Measurements from ENCODE around the gene E2F8.

DNA sequence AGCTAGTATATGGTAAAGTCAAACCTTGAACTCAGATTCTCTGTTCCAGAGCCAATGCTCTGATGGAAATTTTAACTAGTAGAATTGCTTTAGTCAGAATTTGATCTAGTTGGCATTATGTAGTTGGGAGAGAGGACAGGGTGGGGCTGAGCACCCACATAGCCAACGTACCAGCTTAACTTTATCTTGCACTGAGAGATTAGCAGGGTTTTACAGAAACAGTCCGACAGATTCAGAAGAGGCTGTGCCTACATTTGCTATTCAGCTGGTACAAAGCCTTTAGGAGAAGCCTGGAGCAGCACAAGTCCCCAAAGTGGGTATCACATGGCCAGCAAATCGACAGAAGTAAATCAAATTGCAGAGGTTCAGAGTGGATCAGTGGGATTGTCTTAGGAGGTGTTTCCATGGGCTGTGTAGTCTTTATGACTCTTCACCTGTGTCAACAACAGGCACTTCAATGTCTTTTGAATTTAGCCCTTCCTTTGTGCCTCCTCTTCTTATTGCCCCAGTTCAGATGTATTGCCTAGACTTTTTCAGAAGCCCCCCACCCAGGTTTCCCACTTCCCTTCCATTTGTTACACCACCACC, 31.7 kb downstream of the E2F8 start:
- TF ChIP-seq, protein P1, sequence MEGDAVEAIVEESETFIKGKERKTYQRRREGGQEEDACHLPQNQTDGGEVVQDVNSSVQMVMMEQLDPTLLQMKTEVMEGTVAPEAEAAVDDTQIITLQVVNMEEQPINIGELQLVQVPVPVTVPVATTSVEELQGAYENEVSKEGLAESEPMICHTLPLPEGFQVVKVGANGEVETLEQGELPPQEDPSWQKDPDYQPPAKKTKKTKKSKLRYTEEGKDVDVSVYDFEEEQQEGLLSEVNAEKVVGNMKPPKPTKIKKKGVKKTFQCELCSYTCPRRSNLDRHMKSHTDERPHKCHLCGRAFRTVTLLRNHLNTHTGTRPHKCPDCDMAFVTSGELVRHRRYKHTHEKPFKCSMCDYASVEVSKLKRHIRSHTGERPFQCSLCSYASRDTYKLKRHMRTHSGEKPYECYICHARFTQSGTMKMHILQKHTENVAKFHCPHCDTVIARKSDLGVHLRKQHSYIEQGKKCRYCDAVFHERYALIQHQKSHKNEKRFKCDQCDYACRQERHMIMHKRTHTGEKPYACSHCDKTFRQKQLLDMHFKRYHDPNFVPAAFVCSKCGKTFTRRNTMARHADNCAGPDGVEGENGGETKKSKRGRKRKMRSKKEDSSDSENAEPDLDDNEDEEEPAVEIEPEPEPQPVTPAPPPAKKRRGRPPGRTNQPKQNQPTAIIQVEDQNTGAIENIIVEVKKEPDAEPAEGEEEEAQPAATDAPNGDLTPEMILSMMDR (conservative IDR thresholded peaks at IDR 0.05 in 1 of 2, IDR thresholded peaks at IDR 0.05 in 1 of 2; ENCODE audit: low read depth in 1 of 2, low read length in 2 of 2) = no peak
- TF ChIP-seq EZH2 (IDR thresholded peaks at IDR 0.05; ENCODE audit: low read length, missing control alignments) = no peak

Measured in fibroblast of lung (primary cell).